HEK293 (cell line): ENCODE data around the gene GRM5.
"Not testable (repeated sequence)": the region's sequence is repeated elsewhere in the genome, so short reads cannot be mapped to it uniquely, and the experiment has no call there.

Experiments
- ATF2 ChIP-seq: fragments of 450-650 bp; formaldehyde crosslinking; IDR thresholded peaks from 2 replicates; pipeline ENCODE4 v1.5.1; 2016; ENCODE audit warnings: missing biosample characterization, missing genetic modification characterization, low read depth
- KLF16 ChIP-seq: fragments of 450-650 bp; formaldehyde crosslinking; IDR thresholded peaks from 2 replicates; pipeline ENCODE4 v1.5.1; 2017; ENCODE audit warnings: missing biosample characterization, missing genetic modification characterization
- ZNF26 ChIP-seq: fragments of 450-650 bp; formaldehyde crosslinking; IDR thresholded peaks from 2 replicates; pipeline ENCODE4 v1.5.1; 2016; ENCODE audit warnings: missing biosample characterization, missing genetic modification characterization
- ZNF530 ChIP-seq: fragments of 450-650 bp; formaldehyde crosslinking; IDR thresholded peaks from 2 replicates; pipeline ENCODE4 v1.5.1; 2016; ENCODE audit warnings: low read depth, missing biosample characterization, missing genetic modification characterization
- ZNF776 ChIP-seq: fragments of 450-650 bp; formaldehyde crosslinking; IDR thresholded peaks from 2 replicates; pipeline ENCODE4 v1.5.0; 2017; ENCODE audit warnings: missing biosample characterization, missing genetic modification characterization, borderline replicate concordance
- ZNF837 ChIP-seq: fragments of 450-650 bp; formaldehyde crosslinking; IDR thresholded peaks from 2 replicates; pipeline ENCODE4 v1.5.1; 2016; ENCODE audit warnings: missing biosample characterization, missing genetic modification characterization
- TF ChIP-seq, protein P1 (sequence below): fragments of 450-650 bp; formaldehyde crosslinking; IDR thresholded peaks from 2 replicates; pipeline ENCODE4 v1.5.1; 2016; ENCODE audit warnings: missing biosample characterization, missing genetic modification characterization
- TF ChIP-seq, protein P2 (sequence below): IDR thresholded peaks from 2 replicates; pipeline ENCODE4 v1.6.1; 2011; ENCODE audit warnings: mild to moderate bottlenecking, low read depth, low read length, borderline replicate concordance
- TF ChIP-seq, protein P3 (sequence below): fragments of 450-650 bp; formaldehyde crosslinking; IDR thresholded peaks from 2 replicates; pipeline ENCODE4 v1.5.1; 2017; ENCODE audit warnings: missing biosample characterization, mild to moderate bottlenecking, missing genetic modification characterization, moderate library complexity
- TF ChIP-seq, protein P4 (sequence below): fragments of 450-650 bp; formaldehyde crosslinking; IDR thresholded peaks from 2 replicates; pipeline ENCODE4 v1.5.1; 2016; ENCODE audit warnings: missing biosample characterization, missing genetic modification characterization

GRCh38 chr11:89000852-89001251, 64.9 kb downstream of the GRM5 start:
- TF ChIP-seq ATF2 (tag by site-specific recombination); KLF16 (tag by site-specific recombination); ZNF776; ZNF530 (tag by site-specific recombination); ZNF837 (tag by site-specific recombination); ZNF26 (tag by site-specific recombination): not testable (repeated sequence)
- TF ChIP-seq, protein P1, sequence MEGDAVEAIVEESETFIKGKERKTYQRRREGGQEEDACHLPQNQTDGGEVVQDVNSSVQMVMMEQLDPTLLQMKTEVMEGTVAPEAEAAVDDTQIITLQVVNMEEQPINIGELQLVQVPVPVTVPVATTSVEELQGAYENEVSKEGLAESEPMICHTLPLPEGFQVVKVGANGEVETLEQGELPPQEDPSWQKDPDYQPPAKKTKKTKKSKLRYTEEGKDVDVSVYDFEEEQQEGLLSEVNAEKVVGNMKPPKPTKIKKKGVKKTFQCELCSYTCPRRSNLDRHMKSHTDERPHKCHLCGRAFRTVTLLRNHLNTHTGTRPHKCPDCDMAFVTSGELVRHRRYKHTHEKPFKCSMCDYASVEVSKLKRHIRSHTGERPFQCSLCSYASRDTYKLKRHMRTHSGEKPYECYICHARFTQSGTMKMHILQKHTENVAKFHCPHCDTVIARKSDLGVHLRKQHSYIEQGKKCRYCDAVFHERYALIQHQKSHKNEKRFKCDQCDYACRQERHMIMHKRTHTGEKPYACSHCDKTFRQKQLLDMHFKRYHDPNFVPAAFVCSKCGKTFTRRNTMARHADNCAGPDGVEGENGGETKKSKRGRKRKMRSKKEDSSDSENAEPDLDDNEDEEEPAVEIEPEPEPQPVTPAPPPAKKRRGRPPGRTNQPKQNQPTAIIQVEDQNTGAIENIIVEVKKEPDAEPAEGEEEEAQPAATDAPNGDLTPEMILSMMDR (tag by site-specific recombination), result not testable (repeated sequence)
- TF ChIP-seq, protein P2, sequence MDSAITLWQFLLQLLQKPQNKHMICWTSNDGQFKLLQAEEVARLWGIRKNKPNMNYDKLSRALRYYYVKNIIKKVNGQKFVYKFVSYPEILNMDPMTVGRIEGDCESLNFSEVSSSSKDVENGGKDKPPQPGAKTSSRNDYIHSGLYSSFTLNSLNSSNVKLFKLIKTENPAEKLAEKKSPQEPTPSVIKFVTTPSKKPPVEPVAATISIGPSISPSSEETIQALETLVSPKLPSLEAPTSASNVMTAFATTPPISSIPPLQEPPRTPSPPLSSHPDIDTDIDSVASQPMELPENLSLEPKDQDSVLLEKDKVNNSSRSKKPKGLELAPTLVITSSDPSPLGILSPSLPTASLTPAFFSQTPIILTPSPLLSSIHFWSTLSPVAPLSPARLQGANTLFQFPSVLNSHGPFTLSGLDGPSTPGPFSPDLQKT, result not testable (repeated sequence)
- TF ChIP-seq, protein P3, sequence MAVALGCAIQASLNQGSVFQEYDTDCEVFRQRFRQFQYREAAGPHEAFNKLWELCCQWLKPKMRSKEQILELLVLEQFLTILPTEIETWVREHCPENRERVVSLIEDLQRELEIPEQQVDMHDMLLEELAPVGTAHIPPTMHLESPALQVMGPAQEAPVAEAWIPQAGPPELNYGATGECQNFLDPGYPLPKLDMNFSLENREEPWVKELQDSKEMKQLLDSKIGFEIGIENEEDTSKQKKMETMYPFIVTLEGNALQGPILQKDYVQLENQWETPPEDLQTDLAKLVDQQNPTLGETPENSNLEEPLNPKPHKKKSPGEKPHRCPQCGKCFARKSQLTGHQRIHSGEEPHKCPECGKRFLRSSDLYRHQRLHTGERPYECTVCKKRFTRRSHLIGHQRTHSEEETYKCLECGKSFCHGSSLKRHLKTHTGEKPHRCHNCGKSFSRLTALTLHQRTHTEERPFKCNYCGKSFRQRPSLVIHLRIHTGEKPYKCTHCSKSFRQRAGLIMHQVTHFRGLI, result not testable (repeated sequence)
- TF ChIP-seq, protein P4, sequence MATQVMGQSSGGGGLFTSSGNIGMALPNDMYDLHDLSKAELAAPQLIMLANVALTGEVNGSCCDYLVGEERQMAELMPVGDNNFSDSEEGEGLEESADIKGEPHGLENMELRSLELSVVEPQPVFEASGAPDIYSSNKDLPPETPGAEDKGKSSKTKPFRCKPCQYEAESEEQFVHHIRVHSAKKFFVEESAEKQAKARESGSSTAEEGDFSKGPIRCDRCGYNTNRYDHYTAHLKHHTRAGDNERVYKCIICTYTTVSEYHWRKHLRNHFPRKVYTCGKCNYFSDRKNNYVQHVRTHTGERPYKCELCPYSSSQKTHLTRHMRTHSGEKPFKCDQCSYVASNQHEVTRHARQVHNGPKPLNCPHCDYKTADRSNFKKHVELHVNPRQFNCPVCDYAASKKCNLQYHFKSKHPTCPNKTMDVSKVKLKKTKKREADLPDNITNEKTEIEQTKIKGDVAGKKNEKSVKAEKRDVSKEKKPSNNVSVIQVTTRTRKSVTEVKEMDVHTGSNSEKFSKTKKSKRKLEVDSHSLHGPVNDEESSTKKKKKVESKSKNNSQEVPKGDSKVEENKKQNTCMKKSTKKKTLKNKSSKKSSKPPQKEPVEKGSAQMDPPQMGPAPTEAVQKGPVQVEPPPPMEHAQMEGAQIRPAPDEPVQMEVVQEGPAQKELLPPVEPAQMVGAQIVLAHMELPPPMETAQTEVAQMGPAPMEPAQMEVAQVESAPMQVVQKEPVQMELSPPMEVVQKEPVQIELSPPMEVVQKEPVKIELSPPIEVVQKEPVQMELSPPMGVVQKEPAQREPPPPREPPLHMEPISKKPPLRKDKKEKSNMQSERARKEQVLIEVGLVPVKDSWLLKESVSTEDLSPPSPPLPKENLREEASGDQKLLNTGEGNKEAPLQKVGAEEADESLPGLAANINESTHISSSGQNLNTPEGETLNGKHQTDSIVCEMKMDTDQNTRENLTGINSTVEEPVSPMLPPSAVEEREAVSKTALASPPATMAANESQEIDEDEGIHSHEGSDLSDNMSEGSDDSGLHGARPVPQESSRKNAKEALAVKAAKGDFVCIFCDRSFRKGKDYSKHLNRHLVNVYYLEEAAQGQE (tag by site-specific recombination), result not testable (repeated sequence)
